HCT116 (cell line): ENCODE measurements around the gene KCNJ1. TPM values are rescaled to one million over a fixed set of nuclear protein-coding genes. Genes with fewer than 3 reads are reported as not detected.

Experiments
- ATAC-seq: fragments of 200-7000 bp; cut with Tn5 transposase; 2 replicates; pipeline ENCODE4 v1.9.1; 2020; ENCODE audit warnings: mild to moderate bottlenecking, moderate library complexity
- BruUV-seq: library from RNA; stranded (reverse); fragments of 400-500 nt; replicated peaks from 2 replicates; lab custom pipeline; 2021; lab: Mats Ljungman, UMichigan
- CTCF ChIA-PET: fragments of 300-600 bp; sonication (Branson Sonifier 250); formaldehyde crosslinking; loops from one replicate; lab custom pipeline; 2021; ENCODE audit warnings: antibody characterized with exemption; lab: Charles Lee
- POLR2A ChIA-PET: fragments of 300-600, 350-600 bp; sonication (Branson Sonifier 250); formaldehyde crosslinking; loops from one replicate; lab custom pipeline; 2021; ENCODE audit warnings: antibody characterized with exemption; lab: Charles Lee
- RAD21 ChIA-PET, 2 experiments: fragments of 300-600 bp; sonication (Branson Sonifier 250); formaldehyde crosslinking; loops; one replicate each; lab custom pipeline; 2023; ENCODE audit warnings: low total read pairs in 2 of 2; ENCODE audit not compliant: uncharacterized antibody in 2 of 2, unreplicated experiment in 2 of 2, low non-redundant PET in 1 of 2; lab: Charles Lee
- DNase-seq: peaks from one replicate; pipeline ENCODE4 v3.0.0-alpha.2; 2010; ENCODE audit warnings: low read depth, low spot score
- H2AFZ ChIP-seq: fragments of 200-600 bp; shearing (Covaris generic), sonication (generic); 2 replicates; pipeline ENCODE4 v1.6.1; 2017; ENCODE audit warnings: low read depth, mixed run types, mixed read lengths, antibody characterized with exemption, low read length; ENCODE audit not compliant: poor library complexity, severe bottlenecking
- H3K27ac ChIP-seq: 2 replicates; pipeline ENCODE4 v1.5.1; 2012; ENCODE audit warnings: low read depth, low read length
- H3K27me3 ChIP-seq: fragments of 200-600 bp; sonication (generic); 2 replicates; pipeline ENCODE4 v1.6.1; 2016; ENCODE audit warnings: mixed run types, low read length, mixed read lengths; ENCODE audit not compliant: insufficient read depth
- H3K36me3 ChIP-seq, 2 experiments: fragments of 200-500 bp in 1 of 2; fragments of 200-600 bp in 1 of 2; sonication (Bioruptor generic) in 1 of 2; sonication (generic) in 1 of 2; 2 replicates each; pipeline versions ENCODE4 v1.5.1 to v1.6.1; 2014 to 2016; ENCODE audit warnings: low read length in 2 of 2, inconsistent platforms in 1 of 2, mixed read lengths in 1 of 2, mixed run types in 1 of 2; ENCODE audit not compliant: insufficient read depth in 2 of 2, control insufficient read depth in 1 of 2
- H3K4me1 ChIP-seq, 2 experiments: fragments of 200-600 bp in 1 of 2; sonication (generic) in 1 of 2; 2 replicates each; pipeline versions ENCODE4 v1.5.1 to v1.6.1; 2012 to 2017; ENCODE audit warnings: low read length in 2 of 2, inconsistent platforms in 1 of 2, mild to moderate bottlenecking in 1 of 2, mixed read lengths in 1 of 2, mixed run types in 1 of 2, moderate library complexity in 1 of 2; ENCODE audit not compliant: insufficient read depth in 2 of 2, control insufficient read depth in 1 of 2
- H3K4me2 ChIP-seq: fragments of 200-600 bp; sonication (generic); 2 replicates; pipeline ENCODE4 v1.6.1; 2017; ENCODE audit warnings: mixed run types, low read length, mixed read lengths
- H3K4me3 ChIP-seq, 2 experiments: fragments of 200-600 bp in 1 of 2; sonication (generic) in 1 of 2; replicated peaks in 1 of 2; 2 replicates each; pipeline ENCODE4 v1.5.1; 2011 to 2016; ENCODE audit warnings: low read length in 2 of 2, control low read depth in 1 of 2, low read depth in 1 of 2, mild to moderate bottlenecking in 1 of 2, mixed read lengths in 1 of 2, mixed run types in 1 of 2
- H3K79me2 ChIP-seq: fragments of 200-600 bp; sonication (generic); 2 replicates; pipeline ENCODE4 v1.6.1; 2017; ENCODE audit warnings: mild to moderate bottlenecking, mixed run types, low read length, moderate library complexity, mixed read lengths; ENCODE audit not compliant: insufficient read depth
- H3K9ac ChIP-seq: fragments of 200-600 bp; sonication (generic); 2 replicates; pipeline ENCODE4 v1.6.1; 2016; ENCODE audit warnings: low read length, mixed read lengths
- H3K9me2 ChIP-seq: fragments of 200-600 bp; sonication (generic), shearing (Covaris generic); 2 replicates; pipeline ENCODE4 v1.6.1; 2017; ENCODE audit warnings: mixed run types, mild to moderate bottlenecking, moderate library complexity; ENCODE audit not compliant: insufficient read depth
- H3K9me3 ChIP-seq, 2 experiments: fragments of 200-500 bp in 1 of 2; fragments of 200-600 bp in 1 of 2; sonication (Bioruptor generic) in 1 of 2; sonication (generic) in 1 of 2; 2 replicates each; pipeline ENCODE4 v1.6.1; 2014 to 2017; ENCODE audit warnings: low read length in 2 of 2, mixed read lengths in 2 of 2, inconsistent platforms in 1 of 2, low read depth in 1 of 2, mild to moderate bottlenecking in 1 of 2, mixed run types in 1 of 2, moderate library complexity in 1 of 2; ENCODE audit not compliant: control insufficient read depth in 1 of 2, insufficient read depth in 1 of 2
- H4K20me1 ChIP-seq: fragments of 200-600 bp; sonication (generic), shearing (Covaris generic); 2 replicates; pipeline ENCODE4 v1.6.1; 2017; ENCODE audit warnings: mixed run types, mild to moderate bottlenecking, moderate library complexity; ENCODE audit not compliant: insufficient read depth
- CTCF ChIP-seq, 3 experiments: fragments of 200-600 bp in 1 of 3; sonication (generic) in 1 of 3; IDR thresholded peaks in 2 of 3; conservative IDR thresholded peaks in 1 of 3; 2 replicates each; pipeline ENCODE4 v1.5.1; 2012 to 2017; ENCODE audit warnings: low read depth in 2 of 3, low read length in 2 of 3, antibody characterized with exemption in 1 of 3, borderline replicate concordance in 1 of 3, control low read depth in 1 of 3, mild to moderate bottlenecking in 1 of 3, mixed read lengths in 1 of 3, mixed run types in 1 of 3, moderate library complexity in 1 of 3; ENCODE audit not compliant: insufficient read depth in 1 of 3
- POLR2A ChIP-seq: IDR thresholded peaks from 2 replicates; pipeline ENCODE4 v1.7.0; 2011; ENCODE audit warnings: borderline replicate concordance; ENCODE audit not compliant: insufficient read depth, insufficient read length; ENCODE audit errors: extremely low read depth
- RAD21 ChIP-seq: IDR thresholded peaks from 2 replicates; pipeline ENCODE4 v1.6.1; 2012; ENCODE audit warnings: low read depth, mild to moderate bottlenecking
- SIN3A ChIP-seq: IDR thresholded peaks from 2 replicates; pipeline ENCODE4 v1.6.1; 2012; ENCODE audit warnings: low read depth
- SRF ChIP-seq: IDR thresholded peaks from 2 replicates; pipeline ENCODE4 v1.6.1; 2012; ENCODE audit warnings: low read depth
- ZBTB33 ChIP-seq: IDR thresholded peaks from 2 replicates; pipeline ENCODE4 v1.6.1; 2011; ENCODE audit warnings: mild to moderate bottlenecking, low read length, moderate library complexity; ENCODE audit not compliant: insufficient replicate concordance; ENCODE audit errors: extremely low read depth
- ZFX ChIP-seq: fragments of 450-650 bp; IDR thresholded peaks from 2 replicates; pipeline ENCODE4 v1.6.1; 2017
- ZNF274 ChIP-seq: fragments of 200-500 bp; sonication (Bioruptor generic); IDR thresholded peaks from 2 replicates; pipeline ENCODE4 v1.6.1; 2014; ENCODE audit warnings: mild to moderate bottlenecking, low read depth, low read length, inconsistent platforms
- intact Hi-C: fragments of 100-400 bp; cut with micrococcal nuclease; formaldehyde crosslinking; loops from 2 replicates; pipeline ENCODE4 v1.10.0; 2022
- total RNA-seq: library from RNA; stranded (reverse); gene quantifications from one replicate; pipeline ENCODE4 v1.2.1, GENCODE V29; 2021; ENCODE audit not compliant: unreplicated experiment

The KCNJ1 gene
- total RNA-seq, 1 experiment from 2014 or later = 0.15 TPM

- Histone ChIP-seq H3K9ac (no peak overlapping the region), H3K4me3 (no peak overlapping the region), H3K27ac (no peak overlapping the region), H3K36me3 (no peaks in the 10 kb centered on the region), H3K4me2 (no peak overlapping the region), H3K27me3 (peaks cover 27% of the 10 kb centered on the region)
- ATAC-seq = no peak
- BruUV-seq = no TSS peak
- CTCF ChIA-PET = interaction anchor here (0.8 kb wide), 1 partner anchor 14 kb away, joined by 3 read pairs; no protein-coding TSS in a partner anchor
- TF ChIP-seq ZFX (no peak), POLR2A (no peak), ZNF274 (no peak), ZBTB33 (no peak), CTCF (IDR thresholded peaks at IDR 0.05 in 2 of 3, conservative IDR thresholded peaks at IDR 0.05 in 1 of 3; ENCODE audit: borderline replicate concordance in 1 of 3, insufficient read depth in 1 of 3, low read depth in 2 of 3, low read length in 2 of 3) (no peak), SRF (no peak), RAD21 (no peak), SIN3A (no peak)
- TF ChIP-seq, all 23 proteins: peak for 0
- Histone ChIP-seq H3K4me1 (no peaks in the 10 kb centered on the region), H3K9me3 (no peaks in the 10 kb centered on the region), H3K9me2 (no peaks in the 10 kb centered on the region), H3K79me2 (no peaks in the 10 kb centered on the region), H4K20me1 (no peaks in the 10 kb centered on the region), H2AFZ (no peak overlapping the region)
- DNase-seq = no peak
- RAD21 ChIA-PET = no interaction called here
- POLR2A ChIA-PET = no interaction called here
- intact Hi-C loops = loop anchor here (5.0 kb wide), 2 partner anchors 673 to 813 kb away; no protein-coding TSS in a partner anchor
Observed at GRCh38 chr11:128845334-128845780, 21.7 kb downstream of the KCNJ1 start.
